Ishikawa (cell line): Measurements from ENCODE around the gene GDI2.

Experiments used
- CEBPB ChIP-seq: IDR thresholded peaks from 2 replicates; pipeline ENCODE4 v1.6.1; 2012
- CREB1 ChIP-seq: IDR thresholded peaks from 2 replicates; pipeline ENCODE4 v1.6.1; 2012; ENCODE audit warnings: low read depth
- EGR1 ChIP-seq: IDR thresholded peaks from 2 replicates; pipeline ENCODE4 v1.6.1; 2012
- EP300 ChIP-seq: IDR thresholded peaks from 2 replicates; pipeline ENCODE4 v1.6.1; 2012; ENCODE audit warnings: borderline replicate concordance
- FOXM1 ChIP-seq: IDR thresholded peaks from 2 replicates; pipeline ENCODE4 v1.6.1; 2012; ENCODE audit warnings: low read depth, borderline replicate concordance
- MAX ChIP-seq: IDR thresholded peaks from 2 replicates; pipeline ENCODE4 v1.6.1; 2012
- NFIC ChIP-seq: IDR thresholded peaks from 2 replicates; pipeline ENCODE4 v1.6.1; 2012
- RAD21 ChIP-seq: IDR thresholded peaks from 2 replicates; pipeline ENCODE4 v1.6.1; 2012; ENCODE audit warnings: low read depth
- REST ChIP-seq: IDR thresholded peaks from 2 replicates; pipeline ENCODE4 v1.6.1; 2012; ENCODE audit warnings: low read depth, mild to moderate bottlenecking
- TAF1 ChIP-seq: IDR thresholded peaks from 2 replicates; pipeline ENCODE4 v1.6.1; 2012; ENCODE audit warnings: low read depth, mild to moderate bottlenecking
- TCF12 ChIP-seq: IDR thresholded peaks from 2 replicates; pipeline ENCODE4 v1.6.1; 2012; ENCODE audit warnings: low read depth
- TEAD4 ChIP-seq: IDR thresholded peaks from 2 replicates; pipeline ENCODE4 v1.6.1; 2012
- YY1 ChIP-seq: IDR thresholded peaks from 2 replicates; pipeline ENCODE4 v1.6.1; 2012; ENCODE audit warnings: low read depth
- ZBTB7A ChIP-seq: IDR thresholded peaks from 2 replicates; pipeline ENCODE4 v1.6.1; 2012; ENCODE audit warnings: low read depth
- TF ChIP-seq, protein P1 (sequence below): IDR thresholded peaks from 2 replicates; pipeline ENCODE4 v1.6.1; 2012

The GDI2 gene

DNA sequence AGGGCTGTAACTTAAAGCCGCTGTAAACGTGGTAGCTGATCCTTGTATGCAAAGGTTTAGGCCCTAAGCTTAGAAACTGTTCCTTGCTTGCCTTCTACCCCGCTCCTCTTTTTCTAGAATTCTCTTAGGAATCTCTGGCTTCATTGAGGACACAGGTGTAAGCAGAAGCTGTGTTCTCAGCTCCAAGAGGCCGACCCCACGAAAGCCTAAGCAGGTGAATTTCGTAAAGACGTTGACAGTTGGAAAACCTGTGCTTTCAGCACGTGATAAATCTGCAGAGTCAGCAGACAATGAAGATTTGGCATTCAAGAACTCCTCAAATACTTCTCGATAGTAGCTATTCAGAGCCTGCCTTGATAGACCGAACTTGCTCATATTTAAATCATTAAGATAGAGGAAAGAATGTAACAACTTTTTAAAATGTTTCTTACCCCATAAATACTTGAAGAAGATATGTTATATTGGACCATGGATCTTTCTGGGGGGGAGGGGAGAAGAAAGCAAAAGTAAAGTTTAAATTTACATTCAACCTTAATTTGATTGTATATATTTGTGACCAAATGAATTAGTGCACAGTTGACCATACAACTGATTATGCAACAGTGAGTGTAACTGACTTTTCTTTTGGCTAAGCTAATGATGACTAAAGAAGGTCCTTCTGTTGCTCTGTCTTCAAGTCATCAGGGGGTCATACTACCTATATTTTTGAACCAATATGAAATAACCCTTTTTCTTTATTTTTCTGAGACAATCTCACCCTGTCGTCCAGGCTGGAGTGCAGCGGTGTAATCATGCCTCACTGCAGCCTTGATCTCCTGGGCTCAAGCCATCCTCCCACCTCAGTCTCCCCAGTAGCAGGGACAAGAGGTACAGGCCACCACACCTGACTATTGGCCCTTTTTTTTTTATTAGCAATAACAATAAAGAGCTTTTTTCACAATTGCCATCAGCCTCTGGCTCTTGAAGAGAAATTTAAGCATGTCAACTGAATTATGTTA is 1.2 kb upstream of the GDI2 start:
- TF ChIP-seq, protein P1, sequence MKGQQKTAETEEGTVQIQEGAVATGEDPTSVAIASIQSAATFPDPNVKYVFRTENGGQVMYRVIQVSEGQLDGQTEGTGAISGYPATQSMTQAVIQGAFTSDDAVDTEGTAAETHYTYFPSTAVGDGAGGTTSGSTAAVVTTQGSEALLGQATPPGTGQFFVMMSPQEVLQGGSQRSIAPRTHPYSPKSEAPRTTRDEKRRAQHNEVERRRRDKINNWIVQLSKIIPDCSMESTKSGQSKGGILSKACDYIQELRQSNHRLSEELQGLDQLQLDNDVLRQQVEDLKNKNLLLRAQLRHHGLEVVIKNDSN, result no peak
- TF ChIP-seq FOXM1, result no peak
- no peak for TF ChIP-seq EGR1
- TF ChIP-seq REST, result no peak
- TF ChIP-seq TAF1, result no peak
- no peak for TF ChIP-seq TCF12
- no peak for TF ChIP-seq EP300
- TF ChIP-seq CEBPB, result no peak
- TF ChIP-seq TEAD4, result no peak
- no peak for TF ChIP-seq ZBTB7A
- TF ChIP-seq YY1, result no peak
- TF ChIP-seq RAD21, result no peak
- no peak for TF ChIP-seq NFIC
- TF ChIP-seq MAX, result no peak
- TF ChIP-seq CREB1, result no peak

DNA sequence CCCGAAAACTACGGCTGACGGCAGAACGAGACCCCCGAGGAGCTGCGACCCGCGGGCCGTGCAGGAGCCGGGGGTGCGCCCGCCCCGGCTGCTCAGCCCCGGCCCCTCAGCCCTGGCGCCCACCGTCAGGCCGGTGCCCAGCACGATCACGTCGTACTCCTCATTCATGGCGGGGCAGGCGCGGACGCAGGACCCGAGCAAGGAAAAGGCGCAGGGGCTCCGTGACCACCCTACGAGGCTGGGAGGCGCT is 218 bp downstream of the GDI2 start:
- no peak for TF ChIP-seq TAF1
- peak; percentile 78; the same call in 1 of the 2 replicates for TF ChIP-seq ZBTB7A

- TF ChIP-seq MAX (no peak), FOXM1 (no peak), REST (no peak), RAD21 (no peak), CREB1 (no peak), TEAD4 (no peak), YY1 (no peak), TCF12 (no peak), ZBTB7A (no peak), EGR1 (no peak), TAF1 (no peak), EP300 (no peak), CEBPB (no peak), NFIC (no peak)
- TF ChIP-seq, protein P1, result no peak
These were observed 747 bp downstream of the GDI2 start for GRCh38 chr10:5812283-5813090.

GRCh38 chr10:5811387-5811821 is 1.8 kb downstream of the GDI2 start:
- no peak for TF ChIP-seq EGR1
- TF ChIP-seq FOXM1, result no peak
- TF ChIP-seq, protein P1, result no peak
- no peak for TF ChIP-seq NFIC
- TF ChIP-seq MAX, result no peak
- no peak for TF ChIP-seq YY1
- no peak for TF ChIP-seq TCF12
- no peak for TF ChIP-seq CREB1
- TF ChIP-seq EP300, result no peak
- TF ChIP-seq CEBPB, result no peak
- no peak for TF ChIP-seq RAD21
- TF ChIP-seq ZBTB7A, result no peak
- TF ChIP-seq TAF1, result no peak
- TF ChIP-seq TEAD4, result no peak
